Fibroblast of pulmonary artery (primary cell): ENCODE data around the gene HIPK3.

Source experiments
- DNase-seq: peaks from one replicate; pipeline ENCODE4 v3.0.0-alpha.2; 2010; ENCODE audit warnings: low read depth
- H3K4me3 ChIP-seq: replicated peaks from 2 replicates; pipeline ENCODE4 v1.5.1; 2011; ENCODE audit warnings: low read depth, mild to moderate bottlenecking, control low read depth, low read length, moderate library complexity
- TF ChIP-seq, protein P1 (sequence below): IDR thresholded peaks from 2 replicates; pipeline ENCODE4 v1.5.1; 2011; ENCODE audit warnings: mild to moderate bottlenecking, control low read depth, low read length, inconsistent platforms; ENCODE audit errors: missing control alignments

Gene HIPK3

DNA sequence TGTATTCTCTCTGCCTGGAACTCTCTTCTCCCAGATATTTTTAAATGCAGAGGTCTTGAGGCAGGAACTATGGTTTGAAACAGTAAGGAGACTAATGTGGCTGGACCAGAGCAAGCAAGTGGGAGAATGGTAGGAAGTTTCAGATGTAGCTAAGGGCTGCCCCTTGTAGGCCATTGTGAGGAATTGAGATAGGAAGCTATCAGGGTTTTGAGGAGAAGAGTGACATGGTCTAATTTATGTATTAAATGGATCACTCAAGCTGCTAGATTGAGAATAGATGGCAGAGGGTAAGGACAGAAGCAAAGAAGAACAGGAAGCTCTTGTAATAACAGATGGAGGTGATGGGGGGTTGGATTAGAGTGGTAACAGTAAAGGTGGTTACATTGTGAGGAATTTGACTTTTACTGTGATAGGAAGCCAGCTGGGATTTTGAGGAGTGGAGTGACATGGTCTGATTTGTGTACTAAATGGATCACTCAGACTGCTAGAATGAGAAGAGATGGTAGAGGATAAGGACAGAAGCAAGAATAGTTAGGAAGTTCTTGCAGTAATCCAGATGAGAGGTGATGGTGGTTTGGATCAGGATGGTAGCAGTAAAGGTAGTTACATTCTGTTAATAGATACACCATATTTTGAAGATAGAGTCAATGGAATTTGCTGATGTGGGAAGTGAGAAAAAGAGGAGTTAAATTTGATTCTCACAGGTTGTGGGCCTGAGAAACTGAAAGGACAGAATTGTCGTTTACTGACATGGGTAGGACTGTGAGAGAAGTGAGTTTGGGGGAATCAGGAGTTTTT is 63.0 kb downstream of the HIPK3 start:
- no peak for DNase-seq
- TF ChIP-seq, protein P1, sequence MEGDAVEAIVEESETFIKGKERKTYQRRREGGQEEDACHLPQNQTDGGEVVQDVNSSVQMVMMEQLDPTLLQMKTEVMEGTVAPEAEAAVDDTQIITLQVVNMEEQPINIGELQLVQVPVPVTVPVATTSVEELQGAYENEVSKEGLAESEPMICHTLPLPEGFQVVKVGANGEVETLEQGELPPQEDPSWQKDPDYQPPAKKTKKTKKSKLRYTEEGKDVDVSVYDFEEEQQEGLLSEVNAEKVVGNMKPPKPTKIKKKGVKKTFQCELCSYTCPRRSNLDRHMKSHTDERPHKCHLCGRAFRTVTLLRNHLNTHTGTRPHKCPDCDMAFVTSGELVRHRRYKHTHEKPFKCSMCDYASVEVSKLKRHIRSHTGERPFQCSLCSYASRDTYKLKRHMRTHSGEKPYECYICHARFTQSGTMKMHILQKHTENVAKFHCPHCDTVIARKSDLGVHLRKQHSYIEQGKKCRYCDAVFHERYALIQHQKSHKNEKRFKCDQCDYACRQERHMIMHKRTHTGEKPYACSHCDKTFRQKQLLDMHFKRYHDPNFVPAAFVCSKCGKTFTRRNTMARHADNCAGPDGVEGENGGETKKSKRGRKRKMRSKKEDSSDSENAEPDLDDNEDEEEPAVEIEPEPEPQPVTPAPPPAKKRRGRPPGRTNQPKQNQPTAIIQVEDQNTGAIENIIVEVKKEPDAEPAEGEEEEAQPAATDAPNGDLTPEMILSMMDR: no peak
- no peak overlapping the region for H3K4me3 ChIP-seq

DNA sequence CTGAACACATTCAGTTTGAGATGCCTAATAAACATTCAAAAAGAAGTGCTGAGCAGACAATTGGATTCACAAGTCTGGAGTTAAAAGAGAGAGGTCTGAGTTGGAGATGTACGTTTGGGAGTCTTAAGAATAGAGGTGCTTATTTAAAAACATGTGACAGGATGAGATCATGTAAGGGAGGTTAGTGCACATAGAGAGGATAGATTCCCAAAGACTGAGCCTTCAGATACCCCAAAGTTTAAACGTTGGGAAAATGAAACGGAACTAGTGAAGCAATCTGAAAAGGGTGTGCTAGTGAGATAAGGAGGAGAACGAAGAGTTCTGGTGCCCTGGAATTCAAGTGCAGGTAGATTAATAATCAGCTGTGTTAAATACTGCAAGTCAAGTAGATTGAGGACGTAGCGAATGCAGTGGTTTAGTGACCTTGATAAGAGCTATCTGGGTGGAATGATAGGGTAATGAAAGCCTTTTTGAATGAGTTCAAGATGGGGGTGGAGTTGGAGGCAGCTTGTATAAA is 63.7 kb downstream of the HIPK3 start:
- TF ChIP-seq, protein P1: no peak
- DNase-seq: peak; percentile 21
- no peak overlapping the region for H3K4me3 ChIP-seq

DNA sequence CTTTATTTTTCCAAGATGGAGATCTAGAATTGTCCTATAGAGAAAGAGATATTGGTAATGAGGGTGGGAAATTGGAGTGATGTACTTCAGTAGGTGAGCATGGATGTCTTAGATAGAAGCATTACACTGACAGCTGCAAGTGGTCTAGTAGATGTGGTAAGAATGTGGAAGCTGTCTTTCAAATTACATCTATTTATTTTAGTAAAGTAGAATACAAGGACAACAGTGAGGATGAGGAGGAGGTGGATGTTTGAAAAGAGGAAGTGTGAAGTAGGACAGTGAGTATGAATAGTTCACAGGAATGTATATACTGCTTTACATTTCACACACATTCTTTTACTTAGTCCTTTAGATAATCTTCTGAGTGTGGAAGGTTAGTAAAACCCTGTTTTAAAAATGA is 64.2 kb downstream of the HIPK3 start:
- H3K4me3 ChIP-seq: no peak overlapping the region
- no peak for DNase-seq
- TF ChIP-seq, protein P1: no peak

DNA sequence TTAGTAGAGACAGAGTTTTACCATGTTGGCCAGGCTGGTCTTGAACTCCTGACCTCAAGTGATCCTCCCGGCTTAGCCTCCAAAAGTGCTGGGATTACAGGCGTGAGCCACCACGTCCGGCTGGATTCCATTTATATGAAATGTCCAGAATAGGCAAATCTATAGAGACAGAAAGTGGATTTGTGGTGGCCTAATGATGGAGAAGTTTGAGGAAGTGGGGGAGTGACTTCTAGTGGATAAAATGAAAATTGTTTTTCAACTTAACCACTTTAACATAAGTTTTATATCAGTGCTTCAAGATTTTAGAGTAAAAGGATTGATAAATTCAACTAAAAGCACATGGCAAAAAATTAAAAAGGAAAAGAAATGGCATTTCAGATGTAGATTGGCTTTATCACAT is 66.2 kb downstream of the HIPK3 start:
- TF ChIP-seq, protein P1: no peak
- DNase-seq: no peak
- H3K4me3 ChIP-seq: no peak overlapping the region

DNA sequence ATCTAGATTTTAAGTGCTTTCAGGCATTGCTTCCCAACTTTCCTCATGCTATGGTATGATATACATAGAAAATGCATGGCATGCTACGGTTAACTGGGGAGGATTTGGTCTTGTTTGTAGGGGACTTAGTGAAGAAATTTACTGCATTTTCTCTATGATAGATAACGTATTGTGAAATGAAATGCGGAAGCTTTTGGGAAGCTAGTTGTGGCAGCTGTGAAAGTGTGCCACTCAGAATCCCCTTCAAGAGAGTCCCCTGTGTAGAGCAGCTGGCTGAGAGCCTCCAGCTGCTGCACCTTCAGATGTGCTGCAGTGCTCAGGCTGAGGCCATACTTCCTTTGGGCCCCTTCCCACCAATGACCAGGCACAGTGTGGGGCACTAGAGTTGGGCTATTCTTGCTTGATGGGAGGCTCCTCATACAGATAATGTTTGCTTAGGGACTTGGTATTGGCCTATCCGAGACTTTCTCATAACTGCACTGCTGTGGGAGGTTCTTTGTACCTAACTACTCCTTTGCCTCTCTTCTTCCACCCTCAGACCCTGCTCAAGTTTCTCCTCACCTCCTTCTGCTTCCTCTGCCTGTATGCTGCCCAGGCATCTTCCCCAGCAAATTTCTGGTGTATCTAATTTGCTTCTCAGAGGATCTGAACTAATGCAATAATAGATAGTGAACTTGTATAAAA is 67.3 kb downstream of the HIPK3 start:
- H3K4me3 ChIP-seq: no peak overlapping the region
- TF ChIP-seq, protein P1: no peak
- no peak for DNase-seq

DNA sequence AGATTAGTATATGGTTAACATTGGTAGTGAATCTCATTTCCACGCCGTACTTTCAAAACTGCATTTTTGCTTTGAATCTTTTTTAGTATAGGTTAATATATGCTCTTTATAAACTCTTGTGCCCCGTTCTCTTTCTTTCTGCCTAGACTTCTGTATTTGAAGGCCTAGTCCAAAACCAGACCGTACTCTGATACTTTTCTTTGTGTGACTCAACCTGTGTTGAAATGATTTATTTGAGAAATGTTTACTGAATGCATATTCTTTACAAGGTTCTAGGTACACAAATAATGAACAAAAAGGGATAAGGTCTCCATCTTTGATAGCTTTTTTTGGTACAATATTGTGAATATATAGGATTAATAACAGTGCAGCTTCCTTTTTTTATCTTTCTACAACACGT is 68.3 kb downstream of the HIPK3 start:
- TF ChIP-seq, protein P1: no peak
- DNase-seq: no peak
- no peak overlapping the region for H3K4me3 ChIP-seq
